ENCODE measurements around the gene APLP2. TPM values are rescaled to one million over a fixed set of nuclear protein-coding genes. Genes with fewer than 3 reads are reported as not detected.
A peak's percentile ranks its signal among the peaks of the same experiment; 100 is the strongest.
"Not testable (repeated sequence)": the region's sequence is repeated elsewhere in the genome, so short reads cannot be mapped to it uniquely, and the experiment has no call there.

The APLP2 gene
- total RNA-seq, 1 experiment from 2014 or later: 2,076 TPM

DNA sequence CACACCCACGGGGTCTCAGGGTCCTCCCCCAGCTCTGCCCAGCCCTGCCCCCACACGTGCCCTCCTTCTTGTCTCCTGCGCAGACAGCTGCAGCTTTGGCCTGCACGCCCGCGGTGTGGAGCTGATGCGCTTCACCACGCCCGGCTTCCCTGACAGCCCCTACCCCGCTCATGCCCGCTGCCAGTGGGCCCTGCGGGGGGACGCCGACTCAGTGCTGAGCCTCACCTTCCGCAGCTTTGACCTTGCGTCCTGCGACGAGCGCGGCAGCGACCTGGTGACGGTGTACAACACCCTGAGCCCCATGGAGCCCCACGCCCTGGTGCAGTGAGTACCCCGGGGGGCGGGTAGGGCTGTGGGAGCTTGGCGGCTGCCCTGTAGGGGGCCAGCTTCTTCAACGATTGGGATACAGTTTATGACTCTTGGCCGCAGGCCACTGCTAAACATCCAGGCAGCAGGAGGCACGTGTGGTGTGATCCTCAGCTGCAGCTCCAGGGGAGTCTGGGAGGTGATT, 120.7 kb downstream of the APLP2 start:
- Mint-ChIP-seq H3K9me3 (ENCODE audit: unreplicated experiment) (no peaks in the 10 kb centered on the region), H3K4me3 (ENCODE audit: unreplicated experiment) (no peak overlapping the region), H3K27me3 (ENCODE audit: insufficient read depth, unreplicated experiment) (no peaks in the 10 kb centered on the region), H3K36me3 (ENCODE audit: insufficient read depth, unreplicated experiment) (peaks cover 89% of the 10 kb centered on the region), H3K4me1 (ENCODE audit: low read depth, unreplicated experiment) (no peaks in the 10 kb centered on the region), H3K27ac (ENCODE audit: unreplicated experiment) (no peak overlapping the region)
- Histone ChIP-seq H3K27me3 (replicated peaks; ENCODE audit: control insufficient read depth, insufficient read depth, low read length) (no peaks in the 10 kb centered on the region), H3K36me3 (ENCODE audit: control insufficient read depth, insufficient read depth, low read length) (peaks cover 4% of the 10 kb centered on the region), H3K4me3 (ENCODE audit: low read depth, low read length) (no peak overlapping the region), H3K4me1 (peaks cover 17% of the 10 kb centered on the region), H3K9me3 (no peaks in the 10 kb centered on the region)
- DNase-seq: no peak
- ChIA-PET POLR2A (no interaction called here), CTCF (interaction anchor here (0.9 kb wide), 1 partner anchor 9 kb away, joined by 3 read pairs; no protein-coding TSS in a partner anchor)
- BruUV-seq (replicated peaks): no TSS peak
- intact Hi-C loops (cut with micrococcal nuclease; ENCODE audit: unreplicated experiment): no loop called here
- TF ChIP-seq, protein P1, sequence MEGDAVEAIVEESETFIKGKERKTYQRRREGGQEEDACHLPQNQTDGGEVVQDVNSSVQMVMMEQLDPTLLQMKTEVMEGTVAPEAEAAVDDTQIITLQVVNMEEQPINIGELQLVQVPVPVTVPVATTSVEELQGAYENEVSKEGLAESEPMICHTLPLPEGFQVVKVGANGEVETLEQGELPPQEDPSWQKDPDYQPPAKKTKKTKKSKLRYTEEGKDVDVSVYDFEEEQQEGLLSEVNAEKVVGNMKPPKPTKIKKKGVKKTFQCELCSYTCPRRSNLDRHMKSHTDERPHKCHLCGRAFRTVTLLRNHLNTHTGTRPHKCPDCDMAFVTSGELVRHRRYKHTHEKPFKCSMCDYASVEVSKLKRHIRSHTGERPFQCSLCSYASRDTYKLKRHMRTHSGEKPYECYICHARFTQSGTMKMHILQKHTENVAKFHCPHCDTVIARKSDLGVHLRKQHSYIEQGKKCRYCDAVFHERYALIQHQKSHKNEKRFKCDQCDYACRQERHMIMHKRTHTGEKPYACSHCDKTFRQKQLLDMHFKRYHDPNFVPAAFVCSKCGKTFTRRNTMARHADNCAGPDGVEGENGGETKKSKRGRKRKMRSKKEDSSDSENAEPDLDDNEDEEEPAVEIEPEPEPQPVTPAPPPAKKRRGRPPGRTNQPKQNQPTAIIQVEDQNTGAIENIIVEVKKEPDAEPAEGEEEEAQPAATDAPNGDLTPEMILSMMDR (IDR thresholded peaks at IDR 0.05; ENCODE audit: insufficient read depth in 1 of 2, low read depth in 1 of 2, low read length in 1 of 2, severe bottlenecking in 1 of 2, unreplicated experiment in 1 of 2): no peak

DNA sequence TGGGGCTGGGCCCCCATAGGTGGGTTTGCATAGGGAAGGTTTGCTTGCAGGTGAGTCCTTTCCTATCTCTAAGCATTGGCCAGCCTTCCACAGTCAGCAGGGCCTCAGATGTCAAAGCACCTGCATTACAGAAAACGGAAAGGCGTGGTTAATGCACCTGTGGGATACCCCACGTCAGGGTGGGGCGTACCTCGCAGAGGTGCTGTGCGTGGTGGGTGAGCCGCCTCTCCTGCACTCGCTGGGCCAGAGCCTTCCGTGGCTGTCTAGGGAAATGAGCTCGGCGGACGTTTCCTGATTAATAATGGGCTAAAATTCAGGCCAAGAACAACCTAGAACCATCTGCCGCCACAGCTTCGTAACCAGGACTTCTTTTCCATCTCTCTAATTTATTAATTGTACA, 122.2 kb downstream of the APLP2 start:
- peak overlapping the region; percentile 21 for H3K27ac Mint-ChIP-seq (ENCODE audit: unreplicated experiment)
- H3K9me3 Mint-ChIP-seq (ENCODE audit: unreplicated experiment): no peaks in the 10 kb centered on the region
- H3K4me1 Mint-ChIP-seq (ENCODE audit: low read depth, unreplicated experiment): no peaks in the 10 kb centered on the region
- intact Hi-C loops (cut with micrococcal nuclease; ENCODE audit: unreplicated experiment): no loop called here
- Histone ChIP-seq H3K4me3 (ENCODE audit: low read depth, low read length) (no peak overlapping the region), H3K9me3 (no peaks in the 10 kb centered on the region), H3K36me3 (ENCODE audit: control insufficient read depth, insufficient read depth, low read length) (peaks cover 4% of the 10 kb centered on the region), H3K27me3 (replicated peaks; ENCODE audit: control insufficient read depth, insufficient read depth, low read length) (no peaks in the 10 kb centered on the region), H3K4me1 (peaks cover 17% of the 10 kb centered on the region)
- ChIA-PET CTCF (no interaction called here), POLR2A (interaction anchor here (1.4 to 1.5 kb wide), 2 partner anchors 10 to 46 kb away, joined by 5 to 8 read pairs; no protein-coding TSS in a partner anchor)
- H3K27me3 Mint-ChIP-seq (ENCODE audit: insufficient read depth, unreplicated experiment): no peaks in the 10 kb centered on the region
- no TSS peak for BruUV-seq (replicated peaks)
- TF ChIP-seq, protein P1 (IDR thresholded peaks at IDR 0.05; ENCODE audit: insufficient read depth in 1 of 2, low read depth in 1 of 2, low read length in 1 of 2, severe bottlenecking in 1 of 2, unreplicated experiment in 1 of 2): no peak
- H3K36me3 Mint-ChIP-seq (ENCODE audit: insufficient read depth, unreplicated experiment): peaks cover 95% of the 10 kb centered on the region
- H3K4me3 Mint-ChIP-seq (ENCODE audit: unreplicated experiment): no peak overlapping the region
- no peak for DNase-seq

DNA sequence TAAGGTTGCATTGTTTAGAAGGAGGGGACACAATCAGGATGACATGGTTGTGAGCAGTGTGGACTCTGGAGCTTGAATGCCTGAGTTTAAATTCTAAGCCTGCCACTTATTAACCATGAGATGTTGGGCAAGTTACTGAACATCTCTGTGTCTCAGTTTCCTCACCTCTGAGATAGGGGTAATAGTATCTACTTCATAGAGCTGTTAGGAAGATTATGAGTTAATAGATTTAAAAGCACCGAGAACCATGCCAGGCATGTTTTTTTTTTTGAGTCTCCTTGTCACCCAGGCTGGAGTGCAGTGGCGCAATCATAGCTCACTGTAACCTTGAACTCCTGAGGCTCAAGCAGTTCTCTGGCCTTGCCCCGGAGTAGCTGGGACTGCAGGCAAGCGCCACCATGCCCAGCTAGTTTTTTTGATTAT, 123.2 kb downstream of the APLP2 start:
- ChIA-PET CTCF (interaction anchor here (0.6 to 1.1 kb wide), 2 partner anchors 46 to 723 kb away, joined by 3 to 6 read pairs; partner anchors contain the start of gene SNX19), POLR2A (interaction anchor here (1.4 to 1.5 kb wide), 2 partner anchors 11 to 47 kb away, joined by 5 to 8 read pairs; no protein-coding TSS in a partner anchor)
- no TSS peak for BruUV-seq (replicated peaks)
- H3K4me3 Mint-ChIP-seq (ENCODE audit: unreplicated experiment): no peak overlapping the region
- H3K4me1 ChIP-seq: peaks cover 17% of the 10 kb centered on the region
- H3K27me3 ChIP-seq (replicated peaks; ENCODE audit: control insufficient read depth, insufficient read depth, low read length): no peaks in the 10 kb centered on the region
- no peaks in the 10 kb centered on the region for H3K4me1 Mint-ChIP-seq (ENCODE audit: low read depth, unreplicated experiment)
- no peak overlapping the region for H3K4me3 ChIP-seq (ENCODE audit: low read depth, low read length)
- H3K36me3 Mint-ChIP-seq (ENCODE audit: insufficient read depth, unreplicated experiment): peaks cover 97% of the 10 kb centered on the region
- H3K9me3 ChIP-seq: no peaks in the 10 kb centered on the region
- H3K9me3 Mint-ChIP-seq (ENCODE audit: unreplicated experiment): no peaks in the 10 kb centered on the region
- TF ChIP-seq, protein P1 (IDR thresholded peaks at IDR 0.05; ENCODE audit: insufficient read depth in 1 of 2, low read depth in 1 of 2, low read length in 1 of 2, severe bottlenecking in 1 of 2, unreplicated experiment in 1 of 2): no peak
- intact Hi-C loops (cut with micrococcal nuclease; ENCODE audit: unreplicated experiment): no loop called here
- peaks cover 4% of the 10 kb centered on the region for H3K36me3 ChIP-seq (ENCODE audit: control insufficient read depth, insufficient read depth, low read length)
- no peaks in the 10 kb centered on the region for H3K27me3 Mint-ChIP-seq (ENCODE audit: insufficient read depth, unreplicated experiment)
- no peak for DNase-seq
- H3K27ac Mint-ChIP-seq (ENCODE audit: unreplicated experiment): peak overlapping the region; percentile 50

DNA sequence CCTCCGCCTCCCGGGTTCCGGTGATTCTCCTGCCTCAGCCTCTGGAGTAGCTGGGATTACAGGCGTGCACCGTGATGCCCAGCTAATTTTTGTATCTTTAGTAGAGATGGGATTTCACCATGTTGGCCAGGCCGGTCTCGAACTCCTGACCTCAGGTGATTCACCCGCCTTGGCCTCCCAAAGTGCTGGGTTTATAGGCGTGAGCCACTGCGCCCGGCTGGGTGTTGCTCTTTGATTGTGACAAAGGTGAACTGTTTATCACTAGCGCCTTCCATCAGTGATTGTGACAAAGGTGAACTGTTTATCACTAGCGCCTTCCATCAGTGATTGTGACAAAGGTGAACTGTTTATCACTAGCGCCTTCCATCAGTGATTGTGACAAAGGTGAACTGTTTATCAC, 123.9 kb downstream of the APLP2 start:
- CTCF ChIA-PET; H3K36me3 ChIP-seq (ENCODE audit: control insufficient read depth, insufficient read depth, low read length); DNase-seq; H3K4me1 Mint-ChIP-seq (ENCODE audit: low read depth, unreplicated experiment); POLR2A ChIA-PET; H3K9me3 ChIP-seq; H3K27me3 ChIP-seq (replicated peaks; ENCODE audit: control insufficient read depth, insufficient read depth, low read length); H3K4me3 ChIP-seq (ENCODE audit: low read depth, low read length); intact Hi-C loops (cut with micrococcal nuclease; ENCODE audit: unreplicated experiment); H3K9me3 Mint-ChIP-seq (ENCODE audit: unreplicated experiment); BruUV-seq (replicated peaks); H3K4me3 Mint-ChIP-seq (ENCODE audit: unreplicated experiment); H3K27me3 Mint-ChIP-seq (ENCODE audit: insufficient read depth, unreplicated experiment): not testable (repeated sequence)
- H3K36me3 Mint-ChIP-seq (ENCODE audit: insufficient read depth, unreplicated experiment): peaks cover 97% of the 10 kb centered on the region
- peak overlapping the region; percentile 50 for H3K27ac Mint-ChIP-seq (ENCODE audit: unreplicated experiment)
- peaks cover 17% of the 10 kb centered on the region for H3K4me1 ChIP-seq
